Motor neuron (in vitro differentiated cells): Measurements from ENCODE around the gene AARS1. TPM values are rescaled to one million over a fixed set of nuclear protein-coding genes. Genes with fewer than 3 reads are reported as not detected.
A peak's percentile ranks its signal among the peaks of the same experiment; 100 is the strongest.
"Not testable (repeated sequence)": the region's sequence is repeated elsewhere in the genome, so short reads cannot be mapped to it uniquely, and the experiment has no call there.

Experiments
- ATAC-seq, 8 experiments: fragments of 200-7000 bp; cut with Tn5 transposase; replicated peaks in 6 of 8; 2 replicates each; pipeline ENCODE4 v1.8.0; 2021; ENCODE audit warnings: mild to moderate bottlenecking in 8 of 8, moderate library complexity in 8 of 8
- H3K27ac ChIP-seq, 2 donors: fragments of 250-450 bp; sonication (Bioruptor Pico); 2 replicates each; pipeline ENCODE4 v1.9.0; 2021; ENCODE audit warnings: antibody characterized with exemption in 2 of 2, mild to moderate bottlenecking in 2 of 2, moderate library complexity in 1 of 2
- H3K4me1 ChIP-seq, 2 donors: fragments of 250-450 bp; sonication (Bioruptor Pico); replicated peaks in 1 of 2; 2 replicates each; pipeline ENCODE4 v1.6.1; 2021; ENCODE audit warnings: antibody characterized with exemption in 2 of 2, mild to moderate bottlenecking in 2 of 2, moderate library complexity in 1 of 2
- H3K4me3 ChIP-seq, 5 donors: fragments of 250-450 bp; sonication (Bioruptor Pico); 2 replicates each; pipeline ENCODE4 v1.9.0; 2021; ENCODE audit warnings: antibody characterized with exemption in 5 of 5, mild to moderate bottlenecking in 5 of 5, moderate library complexity in 4 of 5
- WGBS, 10 experiments: fragments of 450-650 bp; shearing (Covaris generic); methylation state at CpG; one replicate each; pipeline ENCODE4 v1.0.0; 2022; 5-methylcytosine and 5-hydroxymethylcytosine counted together
- in situ Hi-C, 9 experiments: fragments of 400-800 bp; cut with MboI; loops; one replicate each; pipeline ENCODE4 v1.15.0; 2021; ENCODE audit warnings: low sequenced_read_pairs in 9 of 9, low pct_unique_long_range_greater_than_20kb in 2 of 9; ENCODE audit not compliant: unreplicated experiment in 9 of 9
- total RNA-seq, 8 experiments: library from RNA; unstranded; fragments of 300-600 nt; gene quantifications; 2 replicates each; pipeline versions ENCODE4 v1.2.3 to v1.2.4, GENCODE V29; 2022

The AARS1 gene
- total RNA-seq, 8 experiments from 2014 or later, result 78.9 to 198 (median 137) TPM

GRCh38 chr16:70259903-70260302 lies 29.4 kb downstream of the AARS1 start:
- WGBS, 10 experiments, result 96% methylated on average over 4 of the region's 6 CpGs; no CpG with 5 or more reads in 9 of the 10 experiments
- H3K4me3 ChIP-seq, ATAC-seq, H3K27ac ChIP-seq, H3K4me1 ChIP-seq: not testable (repeated sequence)
- in situ Hi-C loops, result loop anchor here in 1 of 9 experiments (25.0 kb wide), 1 partner anchor 98 kb away; the partner anchor contains the start of gene CLEC18C

GRCh38 chr16:70258946-70259345 lies 30.4 kb downstream of the AARS1 start:
- H3K27ac ChIP-seq, result no peak overlapping the region
- no peak for ATAC-seq
- H3K4me1 ChIP-seq, result no peaks in the 10 kb centered on the region
- 91 to 100% (median 98%) methylated on average over 1 to 7 of the region's 10 CpGs; no CpG with 5 or more reads in 3 of the 10 experiments for WGBS, 10 experiments
- in situ Hi-C loops, result loop anchor here in 1 of 9 experiments (25.0 kb wide), 1 partner anchor 97 kb away; the partner anchor contains the start of gene CLEC18C
- no peak overlapping the region for H3K4me3 ChIP-seq

- Histone ChIP-seq H3K4me3 (no peak overlapping the region), H3K27ac (no peak overlapping the region), H3K4me1 (no peaks in the 10 kb centered on the region)
- in situ Hi-C loops, result loop anchor here in 1 of 9 experiments (25.0 kb wide), 1 partner anchor 96 kb away; the partner anchor contains the start of gene CLEC18C
- ATAC-seq, result no peak
- 89 to 100% (median 93%) methylated on average over 2 to 7 of the region's 14 CpGs; no CpG with 5 or more reads in 5 of the 10 experiments for WGBS, 10 experiments
Measured at GRCh38 chr16:70258065-70258464, 31.2 kb downstream of the AARS1 start.

- ATAC-seq, result no peak
- 50 to 100% (median 92%) methylated on average over 1 to 3 of the region's 4 CpGs; no CpG with 5 or more reads in 4 of the 10 experiments for WGBS, 10 experiments
- in situ Hi-C loops, result loop anchor here in 1 of 9 experiments (25.0 kb wide), 1 partner anchor 95 kb away; the partner anchor contains the start of gene CLEC18C
- no peaks in the 10 kb centered on the region for H3K4me1 ChIP-seq
- no peak overlapping the region for H3K27ac ChIP-seq
- no peak overlapping the region for H3K4me3 ChIP-seq
Measured at GRCh38 chr16:70257391-70257790, 31.9 kb downstream of the AARS1 start.

GRCh38 chr16:70255574-70255973 lies 33.7 kb downstream of the AARS1 start:
- 96 to 100% (median 98%) methylated on average over 1 to 7 of the region's 9 CpGs; no CpG with 5 or more reads in 5 of the 10 experiments for WGBS, 10 experiments
- Histone ChIP-seq H3K4me1 (peaks cover 0 to 3% of the 10 kb centered on the region in 2 donors), H3K4me3 (no peak overlapping the region), H3K27ac (no peak overlapping the region)
- ATAC-seq, result no peak
- in situ Hi-C loops, result loop anchor here in 1 of 9 experiments (25.0 kb wide), 1 partner anchor 93 kb away; the partner anchor contains the start of gene CLEC18C

- peaks cover 3 to 7% of the 10 kb centered on the region in 2 donors for H3K4me1 ChIP-seq
- no peak for ATAC-seq
- no peak overlapping the region for H3K4me3 ChIP-seq
- in situ Hi-C loops, result loop anchor here in 1 of 9 experiments (25.0 kb wide), 1 partner anchor 93 kb away; the partner anchor contains the start of gene CLEC18C
- WGBS, 10 experiments, result 81 to 100% (median 94%) methylated on average over 1 to 6 of the region's 12 CpGs; no CpG with 5 or more reads in 5 of the 10 experiments
- no peak overlapping the region for H3K27ac ChIP-seq
Measured at GRCh38 chr16:70254965-70255286, 34.4 kb downstream of the AARS1 start.

GRCh38 chr16:70254180-70254964 lies 34.9 kb downstream of the AARS1 start:
- in situ Hi-C loops, result loop anchor here in 1 of 9 experiments (25.0 kb wide), 1 partner anchor 92 kb away; the partner anchor contains the start of gene CLEC18C
- no peak for ATAC-seq
- 80 to 100% (median 90%) methylated on average over 1 to 6 of the region's 9 CpGs; no CpG with 5 or more reads in 6 of the 10 experiments for WGBS, 10 experiments
- Histone ChIP-seq H3K4me1 (peaks cover 5 to 13% of the 10 kb centered on the region in 2 donors), H3K27ac (no peak overlapping the region), H3K4me3 (no peak overlapping the region)

GRCh38 chr16:70253291-70254106 lies 35.8 kb downstream of the AARS1 start:
- ATAC-seq, result no peak
- Histone ChIP-seq H3K4me1 (peaks cover 5 to 13% of the 10 kb centered on the region in 2 donors), H3K27ac (no peak overlapping the region), H3K4me3 (no peak overlapping the region)
- 67 to 100% (median 86%) methylated on average over 1 to 6 of the region's 16 CpGs; no CpG with 5 or more reads in 4 of the 10 experiments for WGBS, 10 experiments
- in situ Hi-C loops, result loop anchor here in 1 of 9 experiments (25.0 kb wide), 1 partner anchor 91 kb away; the partner anchor contains the start of gene CLEC18C

- H3K4me1 ChIP-seq, result peaks cover 5 to 13% of the 10 kb centered on the region in 2 donors
- in situ Hi-C loops, result loop anchor here in 1 of 9 experiments (25.0 kb wide), 1 partner anchor 90 kb away; the partner anchor contains the start of gene CLEC18C
- ATAC-seq, result no peak
- H3K4me3 ChIP-seq, result no peak overlapping the region
- no peak overlapping the region for H3K27ac ChIP-seq
- 60 to 100% (median 88%) methylated on average over 1 to 17 of the region's 21 CpGs; no CpG with 5 or more reads in 1 of the 10 experiments for WGBS, 10 experiments
Measured at GRCh38 chr16:70252355-70252988, 36.8 kb downstream of the AARS1 start.

- WGBS, 10 experiments, result 0 to 100% (median 41%) methylated on average over 1 to 32 of the region's 65 CpGs; no CpG with 5 or more reads in 4 of the 10 experiments
- H3K4me3 ChIP-seq, result peak within 1 kb of the TSS; percentile 44 to 91 (median 54)
- H3K27ac ChIP-seq, result peak within 1 kb of the TSS; percentile 80 to 94
- in situ Hi-C loops, result loop anchor here in 1 of 9 experiments (25.0 kb wide), 1 partner anchor 89 kb away; the partner anchor contains the start of gene CLEC18C
- peak; percentile 73 to 93 (median 89) for ATAC-seq
- peaks cover 5 to 13% of the 10 kb centered on the region in 2 donors for H3K4me1 ChIP-seq
Measured at GRCh38 chr16:70251629-70252354, 37.5 kb downstream of the AARS1 start, which contains the start of gene EXOSC6. Gene EXOSC6 (minus strand): TSS chr16:70251940. CDS start chr16:70251900, 40 bp downstream.
